Measurements from ENCODE around the gene TMEM245.

Gene TMEM245

GRCh38 chr9:109134167-109134578 is 14.4 kb upstream of the TMEM245 start:
- H3K4me1 ChIP-seq (ENCODE audit: control insufficient read depth, insufficient read depth, low read length), result no peaks in the 10 kb centered on the region
- H3K9me3 ChIP-seq (ENCODE audit: control insufficient read depth, insufficient read depth, low read depth, low read length), result no peaks in the 10 kb centered on the region
- CTCF ChIA-PET, result interaction anchor here (1.1 kb wide), 1 partner anchor 49 kb away, joined by 4 read pairs; no protein-coding TSS in a partner anchor
- no peak overlapping the region for H3K27ac ChIP-seq (ENCODE audit: extremely low read depth, low read depth, low read length)
- POLR2A ChIA-PET, result no interaction called here
- no peaks in the 10 kb centered on the region for H3K36me3 ChIP-seq (ENCODE audit: control insufficient read depth in 2 of 2, insufficient read depth in 1 of 2, low read length in 2 of 2)
- no peak overlapping the region for H3K4me3 ChIP-seq (ENCODE audit: low read depth, low read length)
- TF ChIP-seq PRDM6 (tag by site-specific recombination; IDR thresholded peaks at IDR 0.05) (no peak), PRDM10 (tag by site-specific recombination; IDR thresholded peaks at IDR 0.05) (no peak), ZBTB17 (tag by site-specific recombination; IDR thresholded peaks at IDR 0.05) (no peak), PRDM1 (tag by site-specific recombination; IDR thresholded peaks at IDR 0.05) (no peak), ZNF350 (tag by site-specific recombination; IDR thresholded peaks at IDR 0.05) (no peak), KLF7 (tag by site-specific recombination; IDR thresholded peaks at IDR 0.05; ENCODE audit: borderline replicate concordance) (no peak), CTCF (tag by site-specific recombination; IDR thresholded peaks at IDR 0.05) (no peak), ZNF473 (tag by site-specific recombination; IDR thresholded peaks at IDR 0.05) (no peak), ZIC2 (tag by site-specific recombination; IDR thresholded peaks at IDR 0.05) (no peak), YY2 (tag by site-specific recombination; IDR thresholded peaks at IDR 0.05) (no peak), ZNF610 (tag by site-specific recombination; IDR thresholded peaks at IDR 0.05; ENCODE audit: borderline replicate concordance) (no peak), ZNF830 (tag by site-specific recombination; IDR thresholded peaks at IDR 0.05; ENCODE audit: low read depth) (no peak), ZNF416 (tag by site-specific recombination; IDR thresholded peaks at IDR 0.05) (no peak), ZNF549 (tag by site-specific recombination; IDR thresholded peaks at IDR 0.05) (no peak), ZNF18 (tag by site-specific recombination; IDR thresholded peaks at IDR 0.05) (no peak), GFI1B (tag by site-specific recombination; IDR thresholded peaks at IDR 0.05) (no peak)

- no peak overlapping the region for H3K4me3 ChIP-seq (ENCODE audit: low read depth, low read length)
- CTCF ChIA-PET, result no interaction called here
- H3K36me3 ChIP-seq (ENCODE audit: control insufficient read depth in 2 of 2, insufficient read depth in 1 of 2, low read length in 2 of 2), result no peaks in the 10 kb centered on the region
- POLR2A ChIA-PET, result no interaction called here
- no peak overlapping the region for H3K27ac ChIP-seq (ENCODE audit: extremely low read depth, low read depth, low read length)
- H3K9me3 ChIP-seq (ENCODE audit: control insufficient read depth, insufficient read depth, low read depth, low read length), result no peaks in the 10 kb centered on the region
- H3K4me1 ChIP-seq (ENCODE audit: control insufficient read depth, insufficient read depth, low read length), result no peaks in the 10 kb centered on the region
- no peak for TF ChIP-seq ZNF792 (tag by site-specific recombination; IDR thresholded peaks at IDR 0.05)
- TF ChIP-seq SP2 (tag by site-specific recombination; IDR thresholded peaks at IDR 0.05), result no peak
- no peak for TF ChIP-seq ZNF596 (tag by site-specific recombination; IDR thresholded peaks at IDR 0.05)
- no peak for TF ChIP-seq ATF2 (tag by site-specific recombination; IDR thresholded peaks at IDR 0.05; ENCODE audit: low read depth)
- no peak for TF ChIP-seq YY2 (tag by site-specific recombination; IDR thresholded peaks at IDR 0.05)
- TF ChIP-seq ZNF18 (tag by site-specific recombination; IDR thresholded peaks at IDR 0.05), result no peak
- TF ChIP-seq ZBTB10 (tag by site-specific recombination; IDR thresholded peaks at IDR 0.05), result no peak
Observed at GRCh38 chr9:109133533-109133932, 13.8 kb upstream of the TMEM245 start.
